ENCODE data around the gene CHST5. TPM values are rescaled to one million over a fixed set of nuclear protein-coding genes. Genes with fewer than 3 reads are reported as not detected.
A peak's percentile ranks its signal among the peaks of the same experiment; 100 is the strongest.
"Not testable (repeated sequence)": the region's sequence is repeated elsewhere in the genome, so short reads cannot be mapped to it uniquely, and the experiment has no call there.

CHST5 gene
- total RNA-seq, 2 donors from 2014 or later: 115 to 116 TPM

DNA sequence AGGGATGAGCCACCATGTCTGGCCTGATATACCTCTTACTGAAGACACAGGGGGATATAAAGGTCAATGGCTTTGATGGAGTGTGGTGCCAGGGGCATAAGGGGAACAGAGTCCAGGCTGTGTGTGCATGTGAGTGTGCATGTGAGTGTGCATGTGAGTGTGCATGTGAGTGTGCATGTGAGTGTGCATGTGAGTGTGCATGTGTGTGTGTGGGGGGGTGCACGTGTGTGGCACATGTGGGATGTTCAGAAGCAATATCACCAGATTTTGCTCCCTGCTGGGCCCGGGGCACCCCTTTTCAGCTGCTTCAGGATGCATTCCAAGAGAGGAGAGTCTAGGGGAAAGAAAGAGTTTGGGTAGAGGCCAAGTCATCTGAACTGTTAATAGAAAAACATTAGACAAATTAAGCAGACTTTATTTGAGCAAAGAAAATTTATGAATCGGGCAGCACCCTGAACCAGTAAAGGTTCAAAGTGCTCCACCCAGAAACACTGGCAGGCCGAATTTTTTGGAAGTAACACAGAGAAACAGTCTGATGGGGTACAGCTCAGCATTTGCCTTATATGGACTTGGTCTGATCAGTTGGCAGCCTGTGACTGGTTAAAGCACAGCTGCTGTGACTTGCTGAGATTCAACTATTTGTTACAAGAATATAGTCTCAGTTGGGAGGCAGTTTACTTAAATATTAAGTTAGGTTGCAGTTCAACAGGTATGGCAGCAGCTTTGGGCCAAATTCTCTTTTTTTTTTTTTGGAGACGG lies 9.7 kb downstream of the CHST5 start:
- DNase-seq (no peak), ATAC-seq (no peak)
- intact Hi-C loops (cut with DNase I, micrococcal nuclease): no loop called here

DNA sequence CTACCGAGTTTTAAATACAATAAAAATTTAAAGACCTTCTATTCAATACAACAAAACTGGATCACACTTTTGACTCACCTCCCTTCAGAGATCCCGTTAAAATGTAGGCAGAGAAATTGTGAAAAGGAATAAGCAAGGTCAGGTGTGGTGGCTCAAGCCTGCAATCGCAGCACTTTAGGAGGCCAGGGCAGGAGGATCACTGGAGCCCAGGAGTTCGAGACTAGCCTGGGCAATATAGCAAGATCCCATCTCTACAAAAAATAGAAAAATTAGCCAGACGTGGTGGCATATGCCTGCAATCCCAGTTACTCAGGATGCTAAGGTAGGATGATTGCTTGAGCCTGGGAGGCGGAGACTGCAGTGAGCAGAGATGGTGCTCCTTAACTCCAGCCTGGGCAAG lies 16.7 kb downstream of the CHST5 start:
- intact Hi-C loops (cut with DNase I, micrococcal nuclease): no loop called here
- no peak for DNase-seq
- ATAC-seq: no peak

DNA sequence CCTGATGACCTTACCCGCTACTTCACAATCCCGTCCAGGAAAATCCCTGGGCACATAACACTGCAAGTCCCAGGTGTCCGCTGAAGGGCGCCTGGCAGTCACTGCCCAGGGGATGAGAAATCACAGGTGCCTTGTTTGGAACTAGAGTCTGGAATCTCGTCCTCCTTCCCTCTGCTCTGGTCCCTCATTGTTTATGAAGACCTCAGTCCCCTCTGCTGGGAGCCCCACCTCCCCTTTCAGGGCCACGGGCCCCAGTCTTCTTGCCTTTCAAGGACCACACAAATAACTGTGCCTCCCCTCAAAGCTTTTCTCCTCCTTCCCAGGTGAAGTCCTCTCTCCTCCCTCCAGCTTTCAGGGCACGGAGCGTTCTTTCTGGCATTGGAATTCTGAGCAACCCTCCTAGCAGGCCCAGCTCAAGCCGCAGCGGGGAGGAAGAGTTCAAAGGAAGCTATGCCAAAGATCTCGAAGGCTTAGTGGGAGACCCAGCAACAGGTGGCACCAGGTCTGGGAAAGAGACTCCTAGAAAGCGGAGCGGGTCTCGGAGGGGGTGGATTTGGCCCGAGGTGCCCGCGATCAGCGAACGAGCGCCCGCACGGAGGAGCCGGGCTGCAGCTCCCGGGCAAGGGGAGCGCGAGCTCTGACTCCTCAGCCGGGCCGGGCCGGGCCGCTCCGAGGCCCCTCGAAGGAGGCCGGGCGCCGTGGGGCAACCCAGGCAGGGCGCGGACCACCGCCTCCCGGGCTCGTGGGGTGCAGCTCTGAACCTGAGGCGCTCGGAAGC lies 19.5 kb downstream of the CHST5 start:
- peak; percentile 49 for ATAC-seq
- intact Hi-C loops (cut with DNase I, micrococcal nuclease); DNase-seq: not testable (repeated sequence)

DNA sequence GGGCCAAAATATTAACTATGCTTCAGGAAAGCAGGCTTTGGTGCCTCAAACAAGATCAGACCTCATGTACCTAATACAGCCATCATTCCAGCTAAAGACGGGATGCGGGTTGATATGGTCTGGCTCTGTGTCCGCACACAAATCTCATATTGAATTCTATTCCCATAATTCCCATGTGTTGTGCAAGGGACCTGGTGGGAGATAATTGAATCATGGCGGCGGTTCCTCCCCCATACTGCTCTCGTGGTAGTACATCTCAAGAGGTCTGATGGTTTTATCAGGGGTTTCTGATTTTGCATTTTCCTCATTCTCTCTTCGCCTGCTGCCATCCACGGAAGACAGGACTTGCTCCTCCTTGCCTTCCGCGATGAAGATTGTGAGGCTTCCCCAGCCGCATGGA lies 21.6 kb downstream of the CHST5 start:
- no peak for DNase-seq
- ATAC-seq: no peak
- intact Hi-C loops (cut with DNase I, micrococcal nuclease): no loop called here

DNA sequence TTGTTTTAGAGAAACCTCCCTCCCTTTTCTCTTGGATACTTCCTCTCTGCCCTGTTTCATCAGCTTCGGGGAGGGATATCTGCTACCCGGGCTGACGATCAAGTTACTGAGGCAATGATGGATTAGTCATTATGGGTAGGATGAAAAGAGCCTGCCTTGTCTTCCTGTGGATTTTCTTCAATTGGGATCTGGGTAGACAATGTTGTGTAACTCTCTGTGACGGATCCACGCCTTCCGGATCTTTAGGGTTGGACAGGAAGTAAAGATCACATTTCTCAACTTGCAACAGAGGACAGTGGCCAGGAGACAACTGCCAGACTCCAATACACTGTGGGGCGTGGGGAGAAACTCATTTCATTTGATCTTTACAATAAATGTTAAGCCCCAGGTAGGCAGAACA lies 29.3 kb downstream of the CHST5 start:
- no peak for DNase-seq
- intact Hi-C loops (cut with DNase I, micrococcal nuclease): no loop called here
- ATAC-seq: peak; percentile 88

DNA sequence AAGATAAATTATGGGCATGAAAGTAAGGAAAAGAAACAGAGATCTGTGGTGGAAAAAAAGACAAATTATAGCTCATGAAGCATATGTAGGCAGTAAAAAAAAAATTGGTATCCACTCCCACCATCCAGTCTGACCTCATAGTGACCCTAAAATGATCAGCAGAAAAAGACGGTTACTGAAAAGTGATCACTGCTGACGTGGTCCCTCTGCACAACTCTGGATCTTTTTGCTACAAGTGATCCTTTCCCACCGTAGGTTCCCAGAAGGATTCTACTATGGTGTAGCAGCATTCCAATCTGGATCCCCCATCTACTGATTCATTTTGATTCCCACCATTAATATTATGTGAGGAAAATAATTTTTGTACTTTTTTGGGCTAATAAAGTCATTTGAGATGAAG lies 29.8 kb downstream of the CHST5 start:
- intact Hi-C loops (cut with DNase I, micrococcal nuclease): no loop called here
- DNase-seq: no peak
- no peak for ATAC-seq

DNA sequence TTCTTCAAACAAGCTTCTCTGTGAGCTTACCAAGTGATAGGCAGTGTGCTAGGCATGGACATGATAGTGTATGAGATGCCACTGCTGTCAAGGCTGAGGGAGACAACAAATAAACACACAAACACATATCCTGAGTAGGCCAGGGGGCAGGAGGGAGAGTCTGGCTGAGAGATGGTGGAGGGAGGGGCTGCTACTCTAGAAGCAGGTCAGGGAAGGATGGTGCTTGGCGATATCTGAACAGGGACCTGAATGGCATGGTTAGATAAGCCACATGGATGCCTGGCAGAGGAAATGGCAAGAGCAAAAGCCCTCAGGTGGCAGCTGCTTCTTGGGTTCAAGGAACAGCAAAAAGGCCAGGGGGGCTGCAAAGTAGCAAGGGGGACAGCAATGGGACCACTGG lies 32.1 kb downstream of the CHST5 start:
- no peak for ATAC-seq
- intact Hi-C loops (cut with DNase I, micrococcal nuclease): no loop called here
- DNase-seq: no peak

DNA sequence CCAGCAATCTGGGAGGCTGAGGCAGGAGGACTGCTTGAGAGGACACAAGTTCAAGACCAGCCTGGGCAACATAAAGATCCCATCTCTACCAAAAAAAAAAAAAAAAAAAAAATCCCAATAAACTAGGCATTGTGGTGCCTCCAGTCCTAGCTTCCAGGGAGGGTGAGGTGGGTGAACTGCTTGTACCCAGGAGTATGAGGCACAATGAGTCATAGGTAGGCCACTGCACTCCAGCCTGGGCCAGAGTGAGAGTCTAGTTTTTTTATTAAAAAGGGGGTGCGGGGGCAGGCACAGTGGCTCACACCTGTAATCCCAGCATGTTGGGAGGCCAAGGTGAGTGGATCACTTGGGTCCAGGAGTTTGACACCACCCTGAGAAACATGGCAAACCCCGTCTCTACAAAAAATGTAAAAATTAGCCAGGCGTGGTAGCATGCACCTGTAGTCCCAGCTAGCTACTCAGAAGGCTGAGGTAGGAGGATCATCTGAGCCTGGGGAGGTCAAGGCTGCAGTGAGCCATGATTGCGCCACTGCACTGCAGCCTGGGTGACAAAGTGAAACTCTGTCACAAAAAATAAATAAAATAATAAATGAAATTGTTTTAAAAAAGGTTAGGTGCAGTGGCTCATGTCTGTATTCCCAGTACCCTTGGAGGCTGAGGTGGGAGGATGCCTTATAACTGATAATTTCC lies 32.8 kb downstream of the CHST5 start:
- intact Hi-C loops (cut with DNase I, micrococcal nuclease): no loop called here
- ATAC-seq (no peak), DNase-seq (no peak)

DNA sequence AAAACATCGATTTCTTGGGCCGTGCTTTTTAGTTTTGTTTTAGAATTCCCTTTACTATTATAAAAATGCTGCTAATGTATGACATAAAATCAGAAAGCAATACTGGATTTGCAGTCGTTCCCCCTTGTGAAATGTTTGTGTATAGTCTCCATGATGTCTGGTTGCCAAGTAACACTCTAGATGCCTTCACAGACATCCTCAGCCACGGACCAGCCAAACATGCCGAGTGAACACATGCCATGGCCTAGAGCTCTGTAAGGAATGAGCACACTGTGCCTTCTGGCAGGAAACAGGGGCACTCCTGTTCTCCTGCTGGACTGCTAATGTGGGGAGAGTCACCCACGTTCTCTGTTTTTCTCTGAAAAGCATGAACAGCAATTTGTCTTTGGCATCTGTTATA lies 34.1 kb downstream of the CHST5 start:
- intact Hi-C loops (cut with DNase I, micrococcal nuclease); DNase-seq; ATAC-seq: not testable (repeated sequence)

DNA sequence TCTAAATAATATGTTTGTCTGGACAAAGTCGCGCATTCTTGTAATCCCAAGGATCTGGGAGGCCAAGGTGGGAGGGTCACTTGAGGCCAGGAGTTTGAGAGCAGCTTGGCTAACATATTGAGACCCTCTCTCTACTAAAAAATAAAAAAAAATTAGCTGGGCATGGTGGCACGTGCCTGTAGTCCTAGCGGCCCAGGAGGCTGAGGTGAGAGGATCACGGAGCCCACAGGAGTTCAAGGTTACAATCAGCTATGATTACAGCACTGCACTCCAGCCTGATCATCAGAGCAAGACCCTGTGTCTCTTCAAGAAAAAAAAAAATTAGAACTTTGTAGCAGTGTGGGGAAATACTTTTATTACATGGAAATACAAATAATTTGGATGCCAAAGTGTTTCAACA lies 34.5 kb downstream of the CHST5 start:
- DNase-seq (no peak), ATAC-seq (no peak)
- intact Hi-C loops (cut with DNase I, micrococcal nuclease): no loop called here

DNA sequence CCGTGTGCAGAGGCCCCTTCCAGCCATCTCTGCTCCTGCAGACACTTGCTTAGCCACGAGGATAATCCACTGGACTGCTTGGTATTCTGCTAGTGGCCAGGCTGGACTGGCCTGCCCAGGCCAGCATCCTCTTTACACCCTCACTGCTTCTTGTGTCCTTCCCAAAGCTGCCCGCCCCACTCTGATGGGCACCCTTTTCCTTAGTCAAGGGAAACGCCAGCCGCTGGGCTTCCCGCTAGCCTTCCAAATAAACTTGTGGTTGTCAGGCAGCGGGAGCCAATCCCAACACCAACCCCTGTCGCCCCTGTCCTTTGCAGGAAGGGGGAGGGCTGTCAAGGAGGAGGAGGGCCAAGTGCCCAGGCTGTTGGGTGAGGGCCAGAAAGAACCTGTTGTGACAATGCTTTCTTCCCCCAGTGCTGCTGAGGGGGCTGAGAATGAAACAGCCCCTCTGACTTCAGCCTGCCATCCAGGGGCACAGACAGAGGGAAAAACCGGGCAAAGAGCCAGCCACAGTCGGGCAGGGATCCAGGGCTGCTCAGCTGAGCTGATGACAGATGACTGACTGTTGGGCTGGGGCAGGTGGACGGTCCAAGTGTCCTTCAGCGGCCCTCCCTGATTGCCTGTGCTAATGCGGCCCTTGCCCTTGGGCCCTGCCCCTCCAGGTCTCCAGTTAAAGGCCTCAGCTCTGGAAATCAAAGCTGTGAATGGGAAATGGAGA lies 37.1 kb downstream of the CHST5 start:
- DNase-seq (peak; percentile 42 to 64), ATAC-seq (peak; percentile 68)
- intact Hi-C loops (cut with DNase I, micrococcal nuclease): not testable (repeated sequence)

DNA sequence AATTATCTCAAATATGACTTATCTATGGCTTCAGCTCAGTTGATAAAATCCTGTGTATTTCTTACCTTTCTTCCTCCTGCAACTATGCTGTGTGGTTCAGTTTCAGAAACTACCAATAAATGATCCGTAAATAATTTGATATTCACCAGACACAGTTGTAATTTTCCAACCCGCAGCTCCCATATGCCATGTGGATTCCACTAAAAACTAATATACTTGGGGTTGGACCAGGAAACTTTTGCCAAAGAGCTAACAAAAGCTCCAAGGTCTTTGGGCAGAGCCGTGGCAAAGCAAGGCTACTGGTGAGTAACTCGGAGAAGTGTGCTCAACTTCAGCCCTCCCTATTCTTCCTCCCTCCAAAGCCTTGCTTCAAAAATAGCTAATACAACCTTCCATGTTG lies 38.4 kb downstream of the CHST5 start:
- ATAC-seq: no peak

DNA sequence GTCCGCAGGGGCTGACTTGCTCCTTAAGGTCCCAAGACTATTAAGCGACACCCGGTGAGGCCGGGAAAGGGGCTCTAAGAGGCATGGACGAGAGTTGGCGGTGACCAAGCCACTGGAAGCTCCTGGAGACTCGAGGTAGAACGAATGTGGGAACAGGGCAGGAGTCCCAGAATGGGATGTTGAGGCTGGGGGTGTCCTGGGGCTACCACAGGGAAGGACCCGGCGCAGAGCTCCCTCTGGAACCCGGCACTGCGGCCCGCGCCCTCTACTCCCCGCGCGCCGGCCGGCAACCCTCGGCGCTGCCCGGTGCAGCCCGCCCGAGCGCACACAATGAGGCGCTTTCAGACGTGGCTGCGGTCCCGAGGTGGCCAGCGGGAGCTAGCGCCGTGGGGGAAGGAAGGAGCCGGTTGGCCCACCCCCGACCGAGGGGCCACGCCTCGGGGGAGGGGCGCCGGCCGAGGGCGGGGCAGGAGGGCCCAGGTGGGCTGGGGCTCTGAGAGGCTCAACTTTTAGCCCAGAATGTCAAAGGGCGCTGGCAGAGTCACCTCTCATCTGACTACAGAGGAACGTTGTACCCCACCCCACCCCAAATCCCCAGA lies 40.7 kb downstream of the CHST5 start, which contains the start of gene CHST6:
Gene CHST6, minus strand, starts transcription at position 366 of the 599 bp plus-strand sequence. CDS start 15,613 bp downstream, outside the sequence.
- intact Hi-C loops (cut with DNase I, micrococcal nuclease): no loop called here
- peak in 1 of 2 donors; percentile 42 for DNase-seq
- ATAC-seq: peak; percentile 72

More for the DNA sequence above, 38.4 kb downstream of the CHST5 start:
- DNase-seq: no peak
- intact Hi-C loops (cut with DNase I, micrococcal nuclease): no loop called here

DNA sequence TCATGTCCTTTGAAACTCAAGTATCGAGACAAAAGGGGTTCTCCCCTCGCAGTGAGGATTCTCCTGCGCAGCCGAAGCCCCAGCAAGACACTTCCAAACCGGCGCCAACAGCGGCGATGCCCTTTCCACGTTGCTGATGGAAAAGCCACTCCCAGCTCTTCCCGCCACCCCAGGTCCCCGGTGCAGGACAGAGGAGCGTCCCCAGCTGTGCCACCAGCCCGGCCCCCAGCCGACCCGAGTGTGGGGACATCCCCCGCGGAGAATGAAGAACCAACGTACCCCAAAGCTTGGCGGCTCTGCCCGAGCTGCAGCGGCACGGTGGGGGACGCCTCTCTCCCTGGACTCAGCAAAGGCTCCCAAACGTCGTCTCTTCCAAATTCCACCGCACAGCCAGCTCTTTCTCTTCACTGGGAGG lies 41.2 kb downstream of the CHST5 start:
- intact Hi-C loops (cut with DNase I, micrococcal nuclease): no loop called here
- DNase-seq (no peak), ATAC-seq (peak; percentile 19)

DNA sequence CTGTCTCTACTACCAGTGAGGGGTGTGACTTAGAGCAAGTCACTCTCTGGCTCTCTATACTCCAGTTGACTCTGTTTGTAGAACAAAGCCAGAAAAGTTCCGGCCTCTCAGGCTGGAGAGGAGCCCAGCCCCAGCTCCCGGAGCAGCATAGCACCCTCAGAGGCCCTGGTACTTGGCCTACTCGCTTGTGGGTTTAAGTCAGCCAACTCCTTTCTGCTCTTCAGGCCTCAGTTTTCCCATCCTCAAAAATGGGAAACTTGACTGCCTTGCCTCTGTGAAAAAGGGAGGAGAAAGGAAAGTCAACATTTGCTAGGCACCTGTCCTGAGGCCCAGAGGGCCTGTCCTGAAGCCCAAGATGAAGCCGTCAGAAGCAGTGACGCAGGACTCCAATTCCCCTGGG lies 41.7 kb downstream of the CHST5 start:
- intact Hi-C loops (cut with DNase I, micrococcal nuclease): no loop called here
- no peak for DNase-seq
- ATAC-seq: no peak

DNA sequence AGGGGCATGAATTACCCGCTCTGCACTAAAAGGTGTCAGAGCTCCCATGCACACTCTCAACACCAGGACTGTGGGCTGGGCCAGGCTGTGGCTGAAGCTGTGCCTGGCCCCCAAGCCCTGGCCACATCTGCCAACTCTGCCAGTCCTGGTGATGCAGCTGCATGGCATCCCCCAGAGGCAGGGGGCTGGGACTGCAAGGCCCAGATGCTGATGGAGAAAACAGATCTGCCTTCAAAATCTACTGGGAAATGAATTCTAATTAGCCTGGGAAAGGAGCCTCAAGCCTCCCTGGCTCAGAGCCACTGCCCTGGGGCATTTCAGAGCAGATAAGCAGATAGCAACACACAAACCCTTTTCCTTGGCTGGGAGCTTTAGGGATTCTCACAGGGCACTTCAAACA lies 44.0 kb downstream of the CHST5 start:
- DNase-seq: peak in 1 of 2 donors; percentile 24
- ATAC-seq: peak; percentile 32
- intact Hi-C loops (cut with DNase I, micrococcal nuclease): no loop called here

DNA sequence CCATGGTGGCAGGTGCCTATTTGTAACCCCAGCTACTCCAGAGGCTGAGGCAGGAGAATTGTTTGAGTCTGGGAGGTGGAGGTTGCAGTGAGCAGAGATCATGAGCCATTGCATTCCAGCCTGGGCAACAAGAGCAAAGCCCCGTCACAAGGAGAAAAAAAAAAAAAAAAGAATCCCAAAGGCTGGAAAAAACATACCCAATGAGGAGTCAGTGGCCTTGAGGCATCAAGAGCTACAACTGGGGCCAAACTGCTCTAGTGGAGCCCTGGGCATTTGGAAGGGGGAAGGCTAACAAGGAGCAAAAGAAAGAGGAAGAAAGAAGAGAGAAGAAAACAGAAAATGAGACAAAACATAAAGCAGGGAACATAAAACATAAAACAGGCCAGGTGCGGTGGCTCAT lies 47.6 kb downstream of the CHST5 start:
- intact Hi-C loops (cut with DNase I, micrococcal nuclease): no loop called here
- no peak for ATAC-seq
- DNase-seq: no peak

DNA sequence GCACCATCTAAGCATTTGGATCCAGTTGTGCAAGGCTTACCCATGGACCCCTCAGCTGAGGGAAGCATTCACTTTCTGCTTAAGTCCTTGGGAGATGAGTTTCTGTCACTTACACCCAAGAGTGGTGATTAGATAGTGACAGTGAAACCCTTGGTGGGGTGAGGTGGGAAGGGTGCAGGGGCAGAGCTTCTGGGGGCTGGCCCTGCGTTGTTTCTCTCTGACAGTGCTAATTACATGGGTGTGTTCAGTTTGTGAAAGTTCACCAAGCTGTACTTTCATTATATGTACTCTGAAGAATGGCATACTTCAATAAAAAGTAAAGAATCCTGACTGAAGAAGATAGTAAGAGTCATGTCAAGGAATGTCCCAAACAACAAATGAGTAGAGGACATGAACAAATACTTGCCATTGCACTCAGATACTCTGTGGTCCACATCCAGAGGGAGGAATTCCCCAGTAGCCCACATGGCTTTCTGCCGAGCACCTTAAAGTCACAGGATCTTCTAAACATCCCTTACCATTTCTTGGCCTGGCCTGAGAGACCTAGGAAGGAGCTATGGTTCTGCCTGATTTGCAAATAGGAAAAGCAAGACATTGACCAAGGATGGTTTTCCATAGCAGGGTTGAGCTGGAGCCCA lies 49.1 kb downstream of the CHST5 start:
- intact Hi-C loops (cut with DNase I, micrococcal nuclease): no loop called here
- DNase-seq (peak in 1 of 2 donors; percentile 24), ATAC-seq (peak; percentile 85)
